ENCODE results near the gene GNRH2. TPM values are rescaled to one million over a fixed set of nuclear protein-coding genes. Genes with fewer than 3 reads are reported as not detected.

GNRH2 gene
- total and polyA plus RNA-seq, 10 of the 15 experiments (the other 5 are each of a cell fraction or from before 2014, with no cell fraction given), result 0.12 to 0.85 (median 0.31) TPM; not detected in 7

DNA sequence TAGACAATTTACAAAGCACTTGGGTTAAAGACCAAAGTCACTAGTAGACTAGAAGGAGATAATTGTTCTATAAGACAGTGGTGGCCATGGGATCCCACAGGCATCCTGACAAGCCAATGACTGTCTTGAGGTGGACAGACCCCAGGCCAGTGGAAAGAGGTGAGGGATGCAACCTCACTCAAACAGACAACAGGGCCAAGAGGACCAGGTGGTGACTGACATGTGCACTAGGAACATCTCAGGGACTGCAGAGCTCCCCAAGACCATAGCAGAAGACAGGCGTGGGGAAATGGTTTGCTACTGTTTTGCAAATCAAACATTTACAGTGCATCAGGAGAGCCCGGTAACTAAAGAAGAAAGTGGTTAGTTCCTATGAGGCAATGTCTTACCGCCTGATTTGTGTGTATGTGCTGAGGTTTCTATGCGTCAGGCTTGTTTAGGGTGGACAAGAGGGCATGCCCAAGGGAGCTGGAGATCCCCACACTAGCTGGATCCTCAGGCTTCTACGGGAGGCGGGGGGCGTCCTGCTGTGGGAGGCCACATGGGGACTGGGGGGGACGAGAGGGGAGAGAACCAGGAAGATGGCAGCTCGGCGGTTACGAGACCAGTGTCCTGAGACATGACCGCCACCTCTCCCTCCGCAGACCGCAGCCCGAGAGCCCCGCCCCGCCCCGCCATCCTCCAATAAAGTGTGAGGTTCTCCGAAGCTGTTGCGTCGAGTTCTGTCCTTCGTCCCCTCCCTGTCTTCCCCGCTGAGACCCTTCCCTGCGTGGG is 1.8 kb downstream of the GNRH2 start (continued):
- TF ChIP-seq FOXM1 (IDR thresholded peaks at IDR 0.05; ENCODE audit: low read depth, low read length) (no peak), GABPA (IDR thresholded peaks at IDR 0.05; ENCODE audit: low read depth) (no peak), HDGF (IDR thresholded peaks at IDR 0.05) (0 out of 2 replicates have a peak, but pooled peaks have one; percentile 61), ZZZ3 (IDR thresholded peaks at IDR 0.05; ENCODE audit: control insufficient read depth, insufficient read length, low read depth) (no peak), KLF5 (IDR thresholded peaks at IDR 0.05; ENCODE audit: partially characterized antibody) (no peak), EED (IDR thresholded peaks at IDR 0.05; ENCODE audit: low read depth) (no peak), NBN (IDR thresholded peaks at IDR 0.05) (0 out of 2 replicates have a peak, but pooled peaks have one; percentile 46), EGR1 (IDR thresholded peaks at IDR 0.05; ENCODE audit: borderline replicate concordance in 1 of 2, low read depth in 2 of 2, low read length in 2 of 2) (no peak), SMARCA5 (IDR thresholded peaks at IDR 0.05) (0 out of 2 replicates have a peak, but pooled peaks have one; percentile 33), NRF1 (conservative IDR thresholded peaks at IDR 0.05; ENCODE audit: low read depth, low read length) (no peak), MXI1 (IDR thresholded peaks at IDR 0.05; ENCODE audit: low read depth, low read length) (no peak), MYB (IDR thresholded peaks at IDR 0.05; ENCODE audit: borderline replicate concordance, low read depth, low read length) (no peak), RFX5 (IDR thresholded peaks at IDR 0.05; ENCODE audit: low read depth, low read length) (no peak), SIX5 (IDR thresholded peaks at IDR 0.05; ENCODE audit: low read depth, low read length, severe bottlenecking) (no peak), SUPT20H (IDR thresholded peaks at IDR 0.05; ENCODE audit: borderline replicate concordance, control insufficient read depth, low read depth, low read length) (no peak)
- TF ChIP-seq, protein P1, sequence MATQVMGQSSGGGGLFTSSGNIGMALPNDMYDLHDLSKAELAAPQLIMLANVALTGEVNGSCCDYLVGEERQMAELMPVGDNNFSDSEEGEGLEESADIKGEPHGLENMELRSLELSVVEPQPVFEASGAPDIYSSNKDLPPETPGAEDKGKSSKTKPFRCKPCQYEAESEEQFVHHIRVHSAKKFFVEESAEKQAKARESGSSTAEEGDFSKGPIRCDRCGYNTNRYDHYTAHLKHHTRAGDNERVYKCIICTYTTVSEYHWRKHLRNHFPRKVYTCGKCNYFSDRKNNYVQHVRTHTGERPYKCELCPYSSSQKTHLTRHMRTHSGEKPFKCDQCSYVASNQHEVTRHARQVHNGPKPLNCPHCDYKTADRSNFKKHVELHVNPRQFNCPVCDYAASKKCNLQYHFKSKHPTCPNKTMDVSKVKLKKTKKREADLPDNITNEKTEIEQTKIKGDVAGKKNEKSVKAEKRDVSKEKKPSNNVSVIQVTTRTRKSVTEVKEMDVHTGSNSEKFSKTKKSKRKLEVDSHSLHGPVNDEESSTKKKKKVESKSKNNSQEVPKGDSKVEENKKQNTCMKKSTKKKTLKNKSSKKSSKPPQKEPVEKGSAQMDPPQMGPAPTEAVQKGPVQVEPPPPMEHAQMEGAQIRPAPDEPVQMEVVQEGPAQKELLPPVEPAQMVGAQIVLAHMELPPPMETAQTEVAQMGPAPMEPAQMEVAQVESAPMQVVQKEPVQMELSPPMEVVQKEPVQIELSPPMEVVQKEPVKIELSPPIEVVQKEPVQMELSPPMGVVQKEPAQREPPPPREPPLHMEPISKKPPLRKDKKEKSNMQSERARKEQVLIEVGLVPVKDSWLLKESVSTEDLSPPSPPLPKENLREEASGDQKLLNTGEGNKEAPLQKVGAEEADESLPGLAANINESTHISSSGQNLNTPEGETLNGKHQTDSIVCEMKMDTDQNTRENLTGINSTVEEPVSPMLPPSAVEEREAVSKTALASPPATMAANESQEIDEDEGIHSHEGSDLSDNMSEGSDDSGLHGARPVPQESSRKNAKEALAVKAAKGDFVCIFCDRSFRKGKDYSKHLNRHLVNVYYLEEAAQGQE (IDR thresholded peaks at IDR 0.05; ENCODE audit: low read depth, low read length), result no peak
- TF ChIP-seq, protein P2, sequence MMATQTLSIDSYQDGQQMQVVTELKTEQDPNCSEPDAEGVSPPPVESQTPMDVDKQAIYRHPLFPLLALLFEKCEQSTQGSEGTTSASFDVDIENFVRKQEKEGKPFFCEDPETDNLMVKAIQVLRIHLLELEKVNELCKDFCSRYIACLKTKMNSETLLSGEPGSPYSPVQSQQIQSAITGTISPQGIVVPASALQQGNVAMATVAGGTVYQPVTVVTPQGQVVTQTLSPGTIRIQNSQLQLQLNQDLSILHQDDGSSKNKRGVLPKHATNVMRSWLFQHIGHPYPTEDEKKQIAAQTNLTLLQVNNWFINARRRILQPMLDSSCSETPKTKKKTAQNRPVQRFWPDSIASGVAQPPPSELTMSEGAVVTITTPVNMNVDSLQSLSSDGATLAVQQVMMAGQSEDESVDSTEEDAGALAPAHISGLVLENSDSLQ (IDR thresholded peaks at IDR 0.05), result peak; percentile 37; the same call in 1 of the 2 replicates
- TF ChIP-seq, protein P3, sequence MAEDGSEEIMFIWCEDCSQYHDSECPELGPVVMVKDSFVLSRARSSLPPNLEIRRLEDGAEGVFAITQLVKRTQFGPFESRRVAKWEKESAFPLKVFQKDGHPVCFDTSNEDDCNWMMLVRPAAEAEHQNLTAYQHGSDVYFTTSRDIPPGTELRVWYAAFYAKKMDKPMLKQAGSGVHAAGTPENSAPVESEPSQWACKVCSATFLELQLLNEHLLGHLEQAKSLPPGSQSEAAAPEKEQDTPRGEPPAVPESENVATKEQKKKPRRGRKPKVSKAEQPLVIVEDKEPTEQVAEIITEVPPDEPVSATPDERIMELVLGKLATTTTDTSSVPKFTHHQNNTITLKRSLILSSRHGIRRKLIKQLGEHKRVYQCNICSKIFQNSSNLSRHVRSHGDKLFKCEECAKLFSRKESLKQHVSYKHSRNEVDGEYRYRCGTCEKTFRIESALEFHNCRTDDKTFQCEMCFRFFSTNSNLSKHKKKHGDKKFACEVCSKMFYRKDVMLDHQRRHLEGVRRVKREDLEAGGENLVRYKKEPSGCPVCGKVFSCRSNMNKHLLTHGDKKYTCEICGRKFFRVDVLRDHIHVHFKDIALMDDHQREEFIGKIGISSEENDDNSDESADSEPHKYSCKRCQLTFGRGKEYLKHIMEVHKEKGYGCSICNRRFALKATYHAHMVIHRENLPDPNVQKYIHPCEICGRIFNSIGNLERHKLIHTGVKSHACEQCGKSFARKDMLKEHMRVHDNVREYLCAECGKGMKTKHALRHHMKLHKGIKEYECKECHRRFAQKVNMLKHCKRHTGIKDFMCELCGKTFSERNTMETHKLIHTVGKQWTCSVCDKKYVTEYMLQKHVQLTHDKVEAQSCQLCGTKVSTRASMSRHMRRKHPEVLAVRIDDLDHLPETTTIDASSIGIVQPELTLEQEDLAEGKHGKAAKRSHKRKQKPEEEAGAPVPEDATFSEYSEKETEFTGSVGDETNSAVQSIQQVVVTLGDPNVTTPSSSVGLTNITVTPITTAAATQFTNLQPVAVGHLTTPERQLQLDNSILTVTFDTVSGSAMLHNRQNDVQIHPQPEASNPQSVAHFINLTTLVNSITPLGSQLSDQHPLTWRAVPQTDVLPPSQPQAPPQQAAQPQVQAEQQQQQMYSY (CRISPR knock-in tag; IDR thresholded peaks at IDR 0.05), result no peak
- TF ChIP-seq, protein P4, sequence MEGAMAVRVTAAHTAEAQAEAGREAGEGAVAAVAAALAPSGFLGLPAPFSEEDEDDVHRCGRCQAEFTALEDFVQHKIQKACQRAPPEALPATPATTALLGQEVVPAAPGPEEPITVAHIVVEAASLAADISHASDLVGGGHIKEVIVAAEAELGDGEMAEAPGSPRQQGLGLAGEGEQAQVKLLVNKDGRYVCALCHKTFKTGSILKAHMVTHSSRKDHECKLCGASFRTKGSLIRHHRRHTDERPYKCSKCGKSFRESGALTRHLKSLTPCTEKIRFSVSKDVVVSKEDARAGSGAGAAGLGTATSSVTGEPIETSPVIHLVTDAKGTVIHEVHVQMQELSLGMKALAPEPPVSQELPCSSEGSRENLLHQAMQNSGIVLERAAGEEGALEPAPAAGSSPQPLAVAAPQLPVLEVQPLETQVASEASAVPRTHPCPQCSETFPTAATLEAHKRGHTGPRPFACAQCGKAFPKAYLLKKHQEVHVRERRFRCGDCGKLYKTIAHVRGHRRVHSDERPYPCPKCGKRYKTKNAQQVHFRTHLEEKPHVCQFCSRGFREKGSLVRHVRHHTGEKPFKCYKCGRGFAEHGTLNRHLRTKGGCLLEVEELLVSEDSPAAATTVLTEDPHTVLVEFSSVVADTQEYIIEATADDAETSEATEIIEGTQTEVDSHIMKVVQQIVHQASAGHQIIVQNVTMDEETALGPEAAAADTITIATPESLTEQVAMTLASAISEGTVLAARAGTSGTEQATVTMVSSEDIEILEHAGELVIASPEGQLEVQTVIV (IDR thresholded peaks at IDR 0.05; ENCODE audit: borderline replicate concordance, partially characterized antibody), result no peak

All from GM12878 (cell line).